H9 (cell line): Measurements from ENCODE around the gene TRIL. TPM values are rescaled to one million over a fixed set of nuclear protein-coding genes. Genes with fewer than 3 reads are reported as not detected.

Source experiments
- DNase-seq: peaks from one replicate; pipeline ENCODE4 v3.0.0-alpha.2; 2017
- H2AFZ ChIP-seq: one replicate; pipeline ENCODE4 v1.6.1; 2013; ENCODE audit warnings: mild to moderate bottlenecking, low read length, control low read depth, moderate library complexity
- H2AK5ac ChIP-seq: 2 replicates; pipeline ENCODE4 v1.6.1; 2013; ENCODE audit warnings: low read length, control low read depth, mixed read lengths; ENCODE audit not compliant: insufficient read length
- H2BK120ac ChIP-seq: one replicate; pipeline ENCODE4 v1.6.1; 2013; ENCODE audit warnings: low read depth, mild to moderate bottlenecking, low read length, control low read depth, inconsistent platforms; ENCODE audit not compliant: poor library complexity, severe bottlenecking
- H2BK12ac ChIP-seq: 2 replicates; pipeline ENCODE4 v1.6.1; 2013; ENCODE audit warnings: low read length, control low read depth, mixed read lengths, low read depth; ENCODE audit not compliant: insufficient read length
- H2BK15ac ChIP-seq: 2 replicates; pipeline ENCODE4 v1.6.1; 2013; ENCODE audit warnings: low read depth, low read length, control low read depth
- H2BK20ac ChIP-seq: one replicate; pipeline ENCODE4 v1.6.1; 2013; ENCODE audit warnings: low read depth, mild to moderate bottlenecking, low read length, control low read depth, inconsistent platforms; ENCODE audit not compliant: poor library complexity, severe bottlenecking
- H2BK5ac ChIP-seq: 2 replicates; pipeline ENCODE4 v1.6.1; 2013; ENCODE audit warnings: low read length, control low read depth, mixed read lengths; ENCODE audit not compliant: insufficient read length
- H3K14ac ChIP-seq: 2 replicates; pipeline ENCODE4 v1.6.1; 2013; ENCODE audit warnings: low read length, control low read depth; ENCODE audit not compliant: insufficient read depth
- H3K18ac ChIP-seq: 2 replicates; pipeline ENCODE4 v1.6.1; 2013; ENCODE audit warnings: low read depth, mild to moderate bottlenecking, mixed read lengths, low read length, control low read depth; ENCODE audit not compliant: insufficient read length
- H3K23ac ChIP-seq: 2 replicates; pipeline ENCODE4 v1.6.1; 2013; ENCODE audit warnings: low read length, control low read depth, mixed read lengths, low read depth; ENCODE audit not compliant: insufficient read length
- H3K23me2 ChIP-seq: 2 replicates; pipeline ENCODE4 v1.6.1; 2013; ENCODE audit warnings: low read depth, mild to moderate bottlenecking, mixed read lengths, low read length, control low read depth; ENCODE audit not compliant: insufficient read length, poor library complexity, severe bottlenecking
- H3K27ac ChIP-seq: 2 replicates; pipeline ENCODE4 v1.5.1; 2013; ENCODE audit warnings: low read length, control low read depth, mixed read lengths, low read depth; ENCODE audit not compliant: insufficient read length
- H3K27me3 ChIP-seq: 2 replicates; pipeline ENCODE4 v1.6.1; 2013; ENCODE audit warnings: low read length, control low read depth, inconsistent platforms; ENCODE audit not compliant: insufficient read depth
- H3K4ac ChIP-seq: 2 replicates; pipeline ENCODE4 v1.6.1; 2013; ENCODE audit warnings: low read depth, mild to moderate bottlenecking, control low read depth, inconsistent platforms, low read length, moderate library complexity
- H3K4me1 ChIP-seq: 2 replicates; pipeline ENCODE4 v1.6.1; 2013; ENCODE audit warnings: low read length, control low read depth, inconsistent platforms; ENCODE audit not compliant: insufficient read depth
- H3K4me2 ChIP-seq: 2 replicates; pipeline ENCODE4 v1.6.1; 2013; ENCODE audit warnings: low read length, control low read depth, mixed read lengths; ENCODE audit not compliant: insufficient read length, insufficient read depth
- H3K56ac ChIP-seq: 2 replicates; pipeline ENCODE4 v1.6.1; 2013; ENCODE audit warnings: low read depth, mild to moderate bottlenecking, mixed read lengths, low read length, control low read depth; ENCODE audit not compliant: insufficient read length
- H3K79me1 ChIP-seq: 2 replicates; pipeline ENCODE4 v1.6.1; 2013; ENCODE audit warnings: low read depth, mild to moderate bottlenecking, moderate library complexity, low read length, control low read depth, inconsistent platforms; ENCODE audit not compliant: insufficient read depth, poor library complexity, severe bottlenecking
- H3K79me2 ChIP-seq: 2 replicates; pipeline ENCODE4 v1.6.1; 2013; ENCODE audit warnings: low read length, control low read depth, inconsistent platforms; ENCODE audit not compliant: insufficient read depth
- H3K9ac ChIP-seq: 2 replicates; pipeline ENCODE4 v1.6.1; 2013; ENCODE audit warnings: low read length, control low read depth, mixed read lengths; ENCODE audit not compliant: insufficient read length; ENCODE audit errors: extremely low read depth
- H3K9me3 ChIP-seq: one replicate; pipeline ENCODE4 v1.6.1; 2013; ENCODE audit warnings: low read depth, low read length, inconsistent platforms; ENCODE audit not compliant: control insufficient read depth
- H3T11ph ChIP-seq: one replicate; pipeline ENCODE4 v1.6.1; 2013; ENCODE audit warnings: mild to moderate bottlenecking, low read length, control low read depth, inconsistent platforms
- H4K20me1 ChIP-seq: one replicate; pipeline ENCODE4 v1.6.1; 2013; ENCODE audit not compliant: control insufficient read depth, insufficient read length, insufficient read depth
- H4K5ac ChIP-seq: 2 replicates; pipeline ENCODE4 v1.6.1; 2013; ENCODE audit warnings: low read depth, mild to moderate bottlenecking, mixed read lengths, low read length, control low read depth; ENCODE audit not compliant: insufficient read length
- H4K8ac ChIP-seq: replicated peaks from 2 replicates; pipeline ENCODE4 v1.6.1; 2013; ENCODE audit warnings: low read length, control low read depth, mixed read lengths, low read depth; ENCODE audit not compliant: insufficient read length
- H4K91ac ChIP-seq: 2 replicates; pipeline ENCODE4 v1.6.1; 2013; ENCODE audit warnings: low read depth, mild to moderate bottlenecking, moderate library complexity, mixed read lengths, low read length, control low read depth; ENCODE audit not compliant: insufficient read length
- H3K27ac Mint-ChIP-seq, 3 experiments: 2 replicates in 2 of 3; 3 replicates in 1 of 3; pipeline ENCODE4 v1.8.0; 2020 to 2021; ENCODE audit warnings: mixed read lengths in 3 of 3, mild to moderate bottlenecking in 1 of 3, moderate library complexity in 1 of 3
- H3K27me3 Mint-ChIP-seq: 2 replicates; pipeline ENCODE4 v1.8.0; 2021; ENCODE audit warnings: low read depth, mild to moderate bottlenecking, moderate library complexity, mixed read lengths
- H3K36me3 Mint-ChIP-seq, 3 experiments: 2 replicates in 2 of 3; 3 replicates in 1 of 3; pipeline ENCODE4 v1.8.0; 2020 to 2021; ENCODE audit warnings: low read depth in 3 of 3, mixed read lengths in 3 of 3; ENCODE audit not compliant: insufficient read depth in 1 of 3
- H3K4me1 Mint-ChIP-seq, 2 experiments: 2 replicates each; pipeline ENCODE4 v1.8.0; 2020; ENCODE audit warnings: mixed read lengths in 2 of 2
- H3K4me3 Mint-ChIP-seq, 2 experiments: 2 replicates in 1 of 2; 3 replicates in 1 of 2; pipeline ENCODE4 v1.8.0; 2020 to 2021; ENCODE audit warnings: mild to moderate bottlenecking in 2 of 2, mixed read lengths in 2 of 2, moderate library complexity in 1 of 2
- H3K9me3 Mint-ChIP-seq, 2 experiments: 2 replicates in 1 of 2; 3 replicates in 1 of 2; pipeline ENCODE4 v1.8.0; 2020; ENCODE audit warnings: mild to moderate bottlenecking in 2 of 2, mixed read lengths in 2 of 2, moderate library complexity in 1 of 2
- WGBS: extraction: QIAGEN DNeasy Blood & Tissue Kit; methylation state at CpG from one replicate; pipeline ENCODE4 v1.1.7; 2013; ENCODE audit warnings: missing lambda C conversion rate, low lambda C conversion rate, mixed read lengths; ENCODE audit not compliant: insufficient read length; ENCODE audit errors: extremely low coverage; 5-methylcytosine and 5-hydroxymethylcytosine counted together
- total RNA-seq: library from RNA; stranded (reverse); gene quantifications from 2 replicates; pipeline ENCODE4 v1.2.1, GENCODE V29; 2021
- TF ChIP-seq, protein P1 (sequence below): fragments of 200-600 bp; sonication (generic); conservative IDR thresholded peaks from 3 replicates; pipeline ENCODE4 v1.8.0; 2021; ENCODE audit warnings: antibody characterized with exemption, mild to moderate bottlenecking

Gene TRIL
- total RNA-seq, 1 experiment from 2014 or later = 3.1 TPM

DNA sequence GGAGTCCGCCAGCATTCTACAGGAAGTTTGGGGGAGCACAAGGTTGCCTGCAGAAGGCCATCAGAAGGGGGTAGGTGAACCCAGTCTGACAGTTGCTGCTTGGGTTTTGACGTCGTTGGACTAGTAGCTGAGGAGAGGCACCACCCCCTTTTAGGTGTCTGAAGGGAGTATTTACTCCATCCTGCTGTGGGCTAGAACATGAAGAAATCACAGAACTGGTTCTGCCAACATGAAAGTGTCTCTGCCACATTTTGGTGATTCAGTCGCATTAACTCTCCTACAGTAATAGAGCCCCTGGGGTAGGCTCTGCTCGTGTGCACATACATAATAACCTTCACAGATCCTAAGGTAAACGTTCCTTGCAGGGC is 834 bp upstream of the TRIL start:
- H2AK5ac ChIP-seq = no peak overlapping the region
- H3K9ac ChIP-seq = no peak overlapping the region
- H3K4me2 ChIP-seq = peak overlapping the region; percentile 53
- H2BK5ac ChIP-seq = no peak overlapping the region
- H4K91ac ChIP-seq = no peak overlapping the region
- no peaks in the 10 kb centered on the region for H3K9me3 ChIP-seq
- H2AFZ ChIP-seq = no peak overlapping the region
- no peak for DNase-seq
- H3K27me3 ChIP-seq = peaks cover 11% of the 10 kb centered on the region; the same call in 1 of the 2 replicates
- H2BK12ac ChIP-seq = no peak overlapping the region
- no peak overlapping the region for H3K56ac ChIP-seq
- no peak overlapping the region for H3K23ac ChIP-seq
- H4K8ac ChIP-seq = no peak overlapping the region
- peaks cover 35 to 39% of the 10 kb centered on the region in 2 experiments for H3K4me1 Mint-ChIP-seq
- peaks cover 63% of the 10 kb centered on the region for H3K27me3 Mint-ChIP-seq
- H3K18ac ChIP-seq = no peak overlapping the region
- no peaks in the 10 kb centered on the region for H4K20me1 ChIP-seq
- H3K79me1 ChIP-seq = no peaks in the 10 kb centered on the region
- H2BK20ac ChIP-seq = no peak overlapping the region
- TF ChIP-seq, protein P1, sequence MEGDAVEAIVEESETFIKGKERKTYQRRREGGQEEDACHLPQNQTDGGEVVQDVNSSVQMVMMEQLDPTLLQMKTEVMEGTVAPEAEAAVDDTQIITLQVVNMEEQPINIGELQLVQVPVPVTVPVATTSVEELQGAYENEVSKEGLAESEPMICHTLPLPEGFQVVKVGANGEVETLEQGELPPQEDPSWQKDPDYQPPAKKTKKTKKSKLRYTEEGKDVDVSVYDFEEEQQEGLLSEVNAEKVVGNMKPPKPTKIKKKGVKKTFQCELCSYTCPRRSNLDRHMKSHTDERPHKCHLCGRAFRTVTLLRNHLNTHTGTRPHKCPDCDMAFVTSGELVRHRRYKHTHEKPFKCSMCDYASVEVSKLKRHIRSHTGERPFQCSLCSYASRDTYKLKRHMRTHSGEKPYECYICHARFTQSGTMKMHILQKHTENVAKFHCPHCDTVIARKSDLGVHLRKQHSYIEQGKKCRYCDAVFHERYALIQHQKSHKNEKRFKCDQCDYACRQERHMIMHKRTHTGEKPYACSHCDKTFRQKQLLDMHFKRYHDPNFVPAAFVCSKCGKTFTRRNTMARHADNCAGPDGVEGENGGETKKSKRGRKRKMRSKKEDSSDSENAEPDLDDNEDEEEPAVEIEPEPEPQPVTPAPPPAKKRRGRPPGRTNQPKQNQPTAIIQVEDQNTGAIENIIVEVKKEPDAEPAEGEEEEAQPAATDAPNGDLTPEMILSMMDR = no peak
- no peak overlapping the region; the same call in 1 of the 2 replicates for H3K14ac ChIP-seq
- H3K36me3 Mint-ChIP-seq = peaks cover 0 to 6% (median 2%) of the 10 kb centered on the region in 3 experiments; a peak in 4 of 7 replicates
- peaks cover 0 to 7% of the 10 kb centered on the region in 2 experiments; a peak in 1 of 5 replicates for H3K9me3 Mint-ChIP-seq
- peak overlapping the region; percentile 66 to 82 for H3K4me3 Mint-ChIP-seq
- no peak overlapping the region for H2BK120ac ChIP-seq
- H3K4me1 ChIP-seq = peaks cover 10% of the 10 kb centered on the region; the same call in 1 of the 2 replicates
- no peak overlapping the region for H3K27ac ChIP-seq
- H2BK15ac ChIP-seq = no peak overlapping the region
- H3T11ph ChIP-seq = no peak overlapping the region
- no CpG with 5 or more reads among the region's 6 CpGs for WGBS
- H3K23me2 ChIP-seq = peaks cover 35% of the 10 kb centered on the region
- H3K4ac ChIP-seq = no peak overlapping the region
- no peak overlapping the region for H4K5ac ChIP-seq
- peak overlapping the region in 1 of 3 experiments; percentile 11; a peak in 1 of 7 replicates for H3K27ac Mint-ChIP-seq
- H3K79me2 ChIP-seq = no peaks in the 10 kb centered on the region
